HG03469 (cell line): ENCODE data around the gene FBXO31.
"Not testable (repeated sequence)": the region's sequence is repeated elsewhere in the genome, so short reads cannot be mapped to it uniquely, and the experiment has no call there.

Experiments
- ATAC-seq: cut with Tn5 transposase; IDR thresholded peaks from one replicate; pipeline ENCODE4 v1.9.1; 2021; ENCODE audit warnings: mild to moderate bottlenecking, moderate library complexity, moderate number of reproducible peaks; ENCODE audit not compliant: unreplicated experiment

Gene FBXO31

GRCh38 chr16:87387942-87388817, 4.6 kb upstream of the FBXO31 start:
- ATAC-seq = peak; percentile 36

GRCh38 chr16:87384875-87385167, 1.2 kb upstream of the FBXO31 start:
- ATAC-seq = not testable (repeated sequence)

- peak; percentile 13 for ATAC-seq
Measured at GRCh38 chr16:87384162-87384874, 742 bp upstream of the FBXO31 start.

- no peak for ATAC-seq
Measured at GRCh38 chr16:87382023-87382785, 1.4 kb downstream of the FBXO31 start.

GRCh38 chr16:87380881-87381280, 2.7 kb downstream of the FBXO31 start:
- ATAC-seq = no peak

- no peak for ATAC-seq
Measured at GRCh38 chr16:87380403-87380802, 3.2 kb downstream of the FBXO31 start.

- ATAC-seq = not testable (repeated sequence)
Measured at GRCh38 chr16:87379312-87379752, 4.2 kb downstream of the FBXO31 start.

- ATAC-seq = no peak
Measured at GRCh38 chr16:87376660-87377059, 6.9 kb downstream of the FBXO31 start.

GRCh38 chr16:87375426-87376135, 8.0 kb downstream of the FBXO31 start:
- ATAC-seq = no peak

GRCh38 chr16:87374313-87374712, 9.3 kb downstream of the FBXO31 start:
- ATAC-seq = no peak

GRCh38 chr16:87372305-87372704, 11.3 kb downstream of the FBXO31 start:
- no peak for ATAC-seq

- ATAC-seq = no peak
Measured at GRCh38 chr16:87371261-87371866, 12.2 kb downstream of the FBXO31 start.

- ATAC-seq = no peak
Measured at GRCh38 chr16:87369796-87370719, 13.5 kb downstream of the FBXO31 start.

GRCh38 chr16:87369117-87369765, 14.3 kb downstream of the FBXO31 start:
- no peak for ATAC-seq

- no peak for ATAC-seq
Measured at GRCh38 chr16:87368029-87368770, 15.4 kb downstream of the FBXO31 start.

- ATAC-seq = no peak
Measured at GRCh38 chr16:87367529-87367928, 16.0 kb downstream of the FBXO31 start.

GRCh38 chr16:87366930-87367329, 16.6 kb downstream of the FBXO31 start:
- ATAC-seq = no peak

- ATAC-seq = no peak
Measured at GRCh38 chr16:87366288-87366687, 17.3 kb downstream of the FBXO31 start.
